Spleen (tissue), 11 donors: ENCODE measurements around the gene HMGN1. TPM values are rescaled to one million over a fixed set of nuclear protein-coding genes. Genes with fewer than 3 reads are reported as not detected.

Experiments used
- DNase-seq: peaks from one replicate; pipeline ENCODE4 v3.0.0-alpha.2; 2020
- H3K27ac ChIP-seq, 8 donors: fragments of 200-600 bp; sonication (generic) in 7 of 8; 1 replicate in 4 of 8; 2 replicates in 4 of 8; pipeline versions ENCODE4 v1.5.0 to v1.8.0; 2016 to 2021; ENCODE audit warnings: inconsistent platforms in 4 of 8, mild to moderate bottlenecking in 4 of 8, moderate library complexity in 1 of 8
- H3K27me3 ChIP-seq, 7 donors: fragments of 200-600 bp; sonication (generic) in 6 of 7; replicated peaks in 1 of 7; 1 replicate in 4 of 7; 2 replicates in 3 of 7; pipeline versions ENCODE4 v1.5.0 to v1.8.0; 2016 to 2021; ENCODE audit warnings: inconsistent platforms in 3 of 7, mild to moderate bottlenecking in 1 of 7
- H3K36me3 ChIP-seq, 6 donors: fragments of 200-600 bp; sonication (generic) in 5 of 6; 1 replicate in 4 of 6; 2 replicates in 2 of 6; pipeline versions ENCODE4 v1.5.0 to v1.8.0; 2016 to 2021; ENCODE audit warnings: inconsistent platforms in 2 of 6
- H3K4me1 ChIP-seq, 6 donors: fragments of 200-600 bp; sonication (generic) in 5 of 6; 1 replicate in 3 of 6; 2 replicates in 3 of 6; pipeline versions ENCODE4 v1.5.0 to v1.8.0; 2016 to 2021; ENCODE audit warnings: inconsistent platforms in 3 of 6
- H3K4me3 ChIP-seq, 8 donors: fragments of 200-600 bp; sonication (generic) in 7 of 8; 1 replicate in 4 of 8; 2 replicates in 4 of 8; pipeline versions ENCODE4 v1.5.0 to v1.8.0; 2016 to 2021; ENCODE audit warnings: inconsistent platforms in 4 of 8, mild to moderate bottlenecking in 4 of 8, moderate library complexity in 2 of 8
- H3K9me3 ChIP-seq, 8 donors: fragments of 200-600 bp; sonication (generic) in 7 of 8; 1 replicate in 4 of 8; 2 replicates in 4 of 8; pipeline versions ENCODE4 v1.5.0 to v1.8.0; 2016 to 2021; ENCODE audit warnings: inconsistent platforms in 4 of 8
- CTCF ChIP-seq, 11 experiments: fragments of 200-600 bp in 7 of 11; fragments of 450-650 bp in 4 of 11; sonication (generic) in 4 of 11; IDR thresholded peaks in 8 of 11; conservative IDR thresholded peaks in 3 of 11; 1 replicate in 7 of 11; 2 replicates in 4 of 11; pipeline versions ENCODE4 v1.4.0 to v1.8.0; 2016 to 2021; ENCODE audit warnings: antibody characterized with exemption in 11 of 11, inconsistent platforms in 4 of 11, mild to moderate bottlenecking in 1 of 11
- POLR2A ChIP-seq, 3 donors: fragments of 450-650 bp; IDR thresholded peaks; one replicate each; pipeline ENCODE4 v1.5.1; 2017; ENCODE audit warnings: antibody characterized with exemption in 3 of 3, mild to moderate bottlenecking in 1 of 3
- POLR2AphosphoS5 ChIP-seq, 3 donors: sonication (generic); formaldehyde crosslinking; IDR thresholded peaks; one replicate each; pipeline ENCODE4 v1.5.1; 2017; ENCODE audit warnings: antibody characterized with exemption in 3 of 3
- WGBS, 5 donors: extraction: QIAGEN DNeasy Blood & Tissue Kit in 3 of 5; methylation state at CpG; one replicate each; pipeline versions ENCODE4 v1.1.5 to v1.1.7; 2013 to 2018; 5-methylcytosine and 5-hydroxymethylcytosine counted together
- intact Hi-C: fragments of 100-400 bp; cut with DNase I; formaldehyde crosslinking; loops from one replicate; pipeline ENCODE4 v1.15.0; 2023; ENCODE audit warnings: low total_unique reads
- polyA plus RNA-seq, 3 donors: library from polyadenylated mRNA; stranded (reverse); fragments of 200-250 nt; gene quantifications; one replicate each; pipeline ENCODE4 v1.2.1, GENCODE V29; 2013
- total RNA-seq, 7 donors: library from RNA; depleted of rRNA in 3 of 7; stranded (reverse); fragments of >200 nt in 3 of 7; fragmentation: NEBNext Ultra II Directional in 4 of 7; extraction: Animal tissue kit (Norgen Biotek cat#: 25700) in 4 of 7; gene quantifications; one replicate each; pipeline versions ENCODE4 v1.1.0 to v1.2.1, GENCODE V29; 2016 to 2021
- donor health status: healthy with polysubstance abuse.
- donor health status: DM: no; HTN: no; CAD: no; lungs with moderate emphysema.
- donor health status: DM: no; HTN: no; CAD: no.
- donor health status: Bipolar disorder and iron deficiency.
- donor health status: healthy.
- donor health status: DM: no; HTN: no; CAD: no.
- donor health status: DM: yes; HTN: yes; CAD: no.

The HMGN1 gene
- total and polyA plus RNA-seq, 10 donors: 101 to 276 (median 172) TPM

GRCh38 chr21:39336457-39337008, 12.4 kb downstream of the HMGN1 start:
- no peak for DNase-seq
- H3K4me3 ChIP-seq: no peak overlapping the region
- TF ChIP-seq CTCF (IDR thresholded peaks at IDR 0.05 in 8 of 11, conservative IDR thresholded peaks at IDR 0.05 in 3 of 11) (no peak), POLR2AphosphoS5 (IDR thresholded peaks at IDR 0.05) (no peak), POLR2A (IDR thresholded peaks at IDR 0.05) (no peak)
- WGBS, 5 donors: 87 to 94% (median 91%) methylated on average over 13 of the region's 13 CpGs
- no peak overlapping the region for H3K27ac ChIP-seq
- no peaks in the 10 kb centered on the region for H3K4me1 ChIP-seq
- no peaks in the 10 kb centered on the region for H3K9me3 ChIP-seq
- H3K27me3 ChIP-seq: no peaks in the 10 kb centered on the region
- peaks cover 3 to 12% (median 9%) of the 10 kb centered on the region in 6 donors for H3K36me3 ChIP-seq
- intact Hi-C loops: no loop called here

GRCh38 chr21:39334611-39335010, 14.3 kb downstream of the HMGN1 start:
- WGBS, 5 donors: 91 to 95% (median 92%) methylated on average over 4 of the region's 4 CpGs
- no peak overlapping the region for H3K27ac ChIP-seq
- intact Hi-C loops: no loop called here
- no peak overlapping the region for H3K4me3 ChIP-seq
- no peaks in the 10 kb centered on the region for H3K36me3 ChIP-seq
- TF ChIP-seq POLR2AphosphoS5 (IDR thresholded peaks at IDR 0.05) (no peak), CTCF (IDR thresholded peaks at IDR 0.05 in 8 of 11, conservative IDR thresholded peaks at IDR 0.05 in 3 of 11) (no peak), POLR2A (IDR thresholded peaks at IDR 0.05) (no peak)
- no peaks in the 10 kb centered on the region for H3K27me3 ChIP-seq
- no peaks in the 10 kb centered on the region for H3K9me3 ChIP-seq
- DNase-seq: no peak
- no peaks in the 10 kb centered on the region for H3K4me1 ChIP-seq

- intact Hi-C loops: no loop called here
- Histone ChIP-seq H3K27ac (no peak overlapping the region), H3K4me1 (no peaks in the 10 kb centered on the region), H3K4me3 (no peak overlapping the region), H3K9me3 (no peaks in the 10 kb centered on the region), H3K27me3 (no peaks in the 10 kb centered on the region), H3K36me3 (no peaks in the 10 kb centered on the region)
- WGBS, 5 donors: 72 to 90% (median 80%) methylated on average over 8 of the region's 8 CpGs
- TF ChIP-seq CTCF (IDR thresholded peaks at IDR 0.05 in 8 of 11, conservative IDR thresholded peaks at IDR 0.05 in 3 of 11): no peak
- no peak for TF ChIP-seq POLR2A (IDR thresholded peaks at IDR 0.05)
- TF ChIP-seq POLR2AphosphoS5 (IDR thresholded peaks at IDR 0.05): no peak
- no peak for DNase-seq
Measured at GRCh38 chr21:39332175-39332574, 16.7 kb downstream of the HMGN1 start.

- intact Hi-C loops: no loop called here
- no peak for TF ChIP-seq POLR2A (IDR thresholded peaks at IDR 0.05)
- TF ChIP-seq POLR2AphosphoS5 (IDR thresholded peaks at IDR 0.05): no peak
- TF ChIP-seq CTCF (IDR thresholded peaks at IDR 0.05 in 8 of 11, conservative IDR thresholded peaks at IDR 0.05 in 3 of 11): no peak
- Histone ChIP-seq H3K4me1 (no peaks in the 10 kb centered on the region), H3K9me3 (no peaks in the 10 kb centered on the region), H3K4me3 (no peak overlapping the region), H3K27me3 (no peaks in the 10 kb centered on the region), H3K36me3 (no peaks in the 10 kb centered on the region), H3K27ac (no peak overlapping the region)
- DNase-seq: no peak
- 70 to 87% (median 78%) methylated on average over 6 of the region's 6 CpGs for WGBS, 5 donors
Measured at GRCh38 chr21:39330001-39330400, 18.9 kb downstream of the HMGN1 start.
